ENCODE results near the gene COL9A3. TPM values are rescaled to one million over a fixed set of nuclear protein-coding genes. Genes with fewer than 3 reads are reported as not detected.

COL9A3 gene
- total and polyA plus RNA-seq, 2 of the 8 experiments (the other 6 are each of a cell fraction or from before 2014, with no cell fraction given), result 21.7 to 80.1 TPM

DNA sequence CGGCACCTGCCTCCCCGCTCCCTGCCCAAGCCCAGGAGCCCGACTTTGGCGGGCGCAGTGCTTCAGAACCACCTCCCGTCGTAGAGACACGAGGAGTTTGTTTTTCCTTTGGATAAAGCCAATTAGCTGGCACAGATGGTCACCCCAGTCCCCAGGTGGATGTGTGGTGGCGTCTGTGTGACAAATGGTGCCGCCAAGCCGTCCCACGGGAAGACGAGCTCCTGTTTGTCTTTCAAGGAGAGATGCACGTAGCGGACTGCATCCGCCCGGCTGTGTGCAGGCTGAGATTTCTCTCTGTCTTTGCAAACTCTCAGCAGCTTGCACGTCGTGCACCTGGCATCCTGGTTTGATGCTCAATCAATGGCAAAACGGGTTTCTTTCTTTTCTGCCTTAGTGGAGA lies 36.6 kb upstream of the COL9A3 start:
- H3K4me2 ChIP-seq (ENCODE audit: insufficient read depth in 1 of 2, low read depth in 2 of 2, low read length in 2 of 2), result no peak overlapping the region
- H3K4ac ChIP-seq (replicated peaks; ENCODE audit: insufficient read length, low read depth, low read length), result no peak overlapping the region
- no peaks in the 10 kb centered on the region for H3K36me3 ChIP-seq (ENCODE audit: control insufficient read depth in 2 of 4, insufficient read depth in 4 of 4, low read length in 3 of 4)
- H4K91ac ChIP-seq (replicated peaks; ENCODE audit: insufficient read length, low read length), result no peak overlapping the region
- no peaks in the 10 kb centered on the region for H3K27me3 ChIP-seq (replicated peaks in 1 of 4; ENCODE audit: control insufficient read depth in 3 of 4, extremely low read depth in 1 of 4, insufficient read depth in 3 of 4, low read length in 3 of 4)
- no peak overlapping the region for H2BK20ac ChIP-seq (ENCODE audit: low read length)
- H2BK120ac ChIP-seq (replicated peaks; ENCODE audit: low read depth, low read length), result no peak overlapping the region
- FAIRE-seq (no peak), DNase-seq (ENCODE audit: low read depth in 1 of 2, low spot score in 2 of 2) (no peak)
- H3K9me3 ChIP-seq (ENCODE audit: insufficient read depth in 2 of 2, low read depth in 1 of 2, low read length in 1 of 2), result no peaks in the 10 kb centered on the region
- H3K79me2 ChIP-seq (ENCODE audit: control insufficient read depth in 1 of 2, insufficient read depth in 2 of 2, low read length in 2 of 2), result no peaks in the 10 kb centered on the region
- no peak overlapping the region for H2BK5ac ChIP-seq (ENCODE audit: low read depth, low read length)
- no peak overlapping the region for H4K8ac ChIP-seq (ENCODE audit: extremely low read depth, insufficient read depth, low read length)
- POLR2A ChIA-PET (ENCODE audit: partially characterized antibody), result interaction anchor here (1.6 kb wide), 1 partner anchor 11 kb away, joined by 4 read pairs; no protein-coding TSS in a partner anchor
- no peak overlapping the region for H2BK15ac ChIP-seq (ENCODE audit: low read length)
- no peak overlapping the region for H3K4me3 ChIP-seq (ENCODE audit: extremely low read depth in 1 of 4, insufficient read depth in 2 of 4, low read depth in 3 of 4, low read length in 4 of 4)
- no peak overlapping the region for H4K5ac ChIP-seq (ENCODE audit: insufficient read length, low read depth, low read length)
- no peaks in the 10 kb centered on the region for H3K79me1 ChIP-seq (ENCODE audit: low read depth, low read length)
- CTCF ChIA-PET (ENCODE audit: partially characterized antibody), result interaction anchor here (0.6 to 3.4 kb wide), 12 partner anchors 9 to 665 kb away, joined by 3 to 35 read pairs (median 4); partner anchors contain the start of gene NTSR1
- no peak overlapping the region for H2AK5ac ChIP-seq (ENCODE audit: low read depth, low read length)
- H4K20me1 ChIP-seq (replicated peaks in 1 of 2; ENCODE audit: control insufficient read depth in 1 of 2, insufficient read depth in 2 of 2, low read length in 2 of 2), result no peaks in the 10 kb centered on the region
- H3K4me1 ChIP-seq (replicated peaks in 1 of 4; ENCODE audit: control insufficient read depth in 3 of 4, insufficient read depth in 4 of 4, low read length in 3 of 4), result peaks cover 0 to 13% (median 3%) of the 10 kb centered on the region in 4 experiments; a peak in 4 of 7 replicates
- TF ChIP-seq SP1 (IDR thresholded peaks at IDR 0.05; ENCODE audit: low read depth, low read length), result no peak
- no peak for TF ChIP-seq JUND (IDR thresholded peaks at IDR 0.05; ENCODE audit: low read length)
- TF ChIP-seq SP2 (IDR thresholded peaks at IDR 0.05; ENCODE audit: low read length), result no peak
- no peak for TF ChIP-seq HDAC6 (IDR thresholded peaks at IDR 0.05; ENCODE audit: low read depth, low read length)
- no peak for TF ChIP-seq TBP (IDR thresholded peaks at IDR 0.05; ENCODE audit: low read depth, low read length)
- no peak for TF ChIP-seq SIX5 (IDR thresholded peaks at IDR 0.05; ENCODE audit: low read depth, low read length)
- TF ChIP-seq ASH2L (IDR thresholded peaks at IDR 0.05; ENCODE audit: low read length), result no peak
- no peak for TF ChIP-seq KDM5A (IDR thresholded peaks at IDR 0.05; ENCODE audit: low read length)
- TF ChIP-seq, protein P1, sequence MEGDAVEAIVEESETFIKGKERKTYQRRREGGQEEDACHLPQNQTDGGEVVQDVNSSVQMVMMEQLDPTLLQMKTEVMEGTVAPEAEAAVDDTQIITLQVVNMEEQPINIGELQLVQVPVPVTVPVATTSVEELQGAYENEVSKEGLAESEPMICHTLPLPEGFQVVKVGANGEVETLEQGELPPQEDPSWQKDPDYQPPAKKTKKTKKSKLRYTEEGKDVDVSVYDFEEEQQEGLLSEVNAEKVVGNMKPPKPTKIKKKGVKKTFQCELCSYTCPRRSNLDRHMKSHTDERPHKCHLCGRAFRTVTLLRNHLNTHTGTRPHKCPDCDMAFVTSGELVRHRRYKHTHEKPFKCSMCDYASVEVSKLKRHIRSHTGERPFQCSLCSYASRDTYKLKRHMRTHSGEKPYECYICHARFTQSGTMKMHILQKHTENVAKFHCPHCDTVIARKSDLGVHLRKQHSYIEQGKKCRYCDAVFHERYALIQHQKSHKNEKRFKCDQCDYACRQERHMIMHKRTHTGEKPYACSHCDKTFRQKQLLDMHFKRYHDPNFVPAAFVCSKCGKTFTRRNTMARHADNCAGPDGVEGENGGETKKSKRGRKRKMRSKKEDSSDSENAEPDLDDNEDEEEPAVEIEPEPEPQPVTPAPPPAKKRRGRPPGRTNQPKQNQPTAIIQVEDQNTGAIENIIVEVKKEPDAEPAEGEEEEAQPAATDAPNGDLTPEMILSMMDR (IDR thresholded peaks at IDR 0.05; ENCODE audit: control extremely low read depth in 1 of 3, insufficient read depth in 1 of 3, low read depth in 1 of 3, low read length in 3 of 3), result no peak
- no peak for TF ChIP-seq FOSL1 (IDR thresholded peaks at IDR 0.05; ENCODE audit: insufficient read depth, low read depth, low read length)
- TF ChIP-seq TAF7 (optimal IDR thresholded peaks at IDR 0.05; ENCODE audit: borderline replicate concordance, low read depth, low read length), result no peak
- 83% methylated on average over 20 of the region's 20 CpGs; no CpG with 5 or more reads in 1 of the 2 experiments for WGBS, 2 experiments (ENCODE audit: extremely low coverage in 1 of 2, insufficient coverage in 1 of 2, insufficient read length in 1 of 2, insufficient replicate concordance in 2 of 2, low coverage in 1 of 2, low lambda C conversion rate in 2 of 2, missing lambda C conversion rate in 1 of 2)
- no peak overlapping the region for H2BK12ac ChIP-seq (ENCODE audit: low read depth, low read length)
- no peak overlapping the region for H3K23ac ChIP-seq (ENCODE audit: insufficient read length)
- H2AFZ ChIP-seq (ENCODE audit: low read length), result no peak overlapping the region
- H3K27ac ChIP-seq (ENCODE audit: low read depth, low read length), result no peak overlapping the region
- H3K14ac ChIP-seq (ENCODE audit: insufficient read length), result no peak overlapping the region
- H3K56ac ChIP-seq (replicated peaks; ENCODE audit: insufficient read length, low read depth, low read length), result no peak overlapping the region
- H3K23me2 ChIP-seq (ENCODE audit: low read depth, low read length), result no peaks in the 10 kb centered on the region
- H3K18ac ChIP-seq (ENCODE audit: extremely low read depth, low read length), result no peak overlapping the region
- no peak overlapping the region for H3K9ac ChIP-seq (replicated peaks in 1 of 4; ENCODE audit: extremely low read depth in 1 of 4, low read depth in 3 of 4, low read length in 3 of 4)

All from H1 (cell line).